HCT116 (cell line): ENCODE results near the gene BHLHE41. TPM values are rescaled to one million over a fixed set of nuclear protein-coding genes. Genes with fewer than 3 reads are reported as not detected.

Experiments
- ATAC-seq: fragments of 200-7000 bp; cut with Tn5 transposase; 2 replicates; pipeline ENCODE4 v1.9.1; 2020; ENCODE audit warnings: mild to moderate bottlenecking, moderate library complexity
- BruUV-seq: library from RNA; stranded (reverse); fragments of 400-500 nt; replicated peaks from 2 replicates; lab custom pipeline; 2021; lab: Mats Ljungman, UMichigan
- CTCF ChIA-PET: fragments of 300-600 bp; sonication (Branson Sonifier 250); formaldehyde crosslinking; loops from one replicate; lab custom pipeline; 2021; ENCODE audit warnings: antibody characterized with exemption; lab: Charles Lee
- POLR2A ChIA-PET: fragments of 300-600, 350-600 bp; sonication (Branson Sonifier 250); formaldehyde crosslinking; loops from one replicate; lab custom pipeline; 2021; ENCODE audit warnings: antibody characterized with exemption; lab: Charles Lee
- RAD21 ChIA-PET, 2 experiments: fragments of 300-600 bp; sonication (Branson Sonifier 250); formaldehyde crosslinking; loops; one replicate each; lab custom pipeline; 2023; ENCODE audit warnings: low total read pairs in 2 of 2; ENCODE audit not compliant: uncharacterized antibody in 2 of 2, unreplicated experiment in 2 of 2, low non-redundant PET in 1 of 2; lab: Charles Lee
- DNase-seq: peaks from one replicate; pipeline ENCODE4 v3.0.0-alpha.2; 2010; ENCODE audit warnings: low read depth, low spot score
- H2AFZ ChIP-seq: fragments of 200-600 bp; shearing (Covaris generic), sonication (generic); 2 replicates; pipeline ENCODE4 v1.6.1; 2017; ENCODE audit warnings: low read depth, mixed run types, mixed read lengths, antibody characterized with exemption, low read length; ENCODE audit not compliant: poor library complexity, severe bottlenecking
- H3K27ac ChIP-seq: 2 replicates; pipeline ENCODE4 v1.5.1; 2012; ENCODE audit warnings: low read depth, low read length
- H3K27me3 ChIP-seq: fragments of 200-600 bp; sonication (generic); 2 replicates; pipeline ENCODE4 v1.6.1; 2016; ENCODE audit warnings: mixed run types, low read length, mixed read lengths; ENCODE audit not compliant: insufficient read depth
- H3K36me3 ChIP-seq, 2 experiments: fragments of 200-500 bp in 1 of 2; fragments of 200-600 bp in 1 of 2; sonication (Bioruptor generic) in 1 of 2; sonication (generic) in 1 of 2; 2 replicates each; pipeline versions ENCODE4 v1.5.1 to v1.6.1; 2014 to 2016; ENCODE audit warnings: low read length in 2 of 2, inconsistent platforms in 1 of 2, mixed read lengths in 1 of 2, mixed run types in 1 of 2; ENCODE audit not compliant: insufficient read depth in 2 of 2, control insufficient read depth in 1 of 2
- H3K4me1 ChIP-seq, 2 experiments: fragments of 200-600 bp in 1 of 2; sonication (generic) in 1 of 2; 2 replicates each; pipeline versions ENCODE4 v1.5.1 to v1.6.1; 2012 to 2017; ENCODE audit warnings: low read length in 2 of 2, inconsistent platforms in 1 of 2, mild to moderate bottlenecking in 1 of 2, mixed read lengths in 1 of 2, mixed run types in 1 of 2, moderate library complexity in 1 of 2; ENCODE audit not compliant: insufficient read depth in 2 of 2, control insufficient read depth in 1 of 2
- H3K4me2 ChIP-seq: fragments of 200-600 bp; sonication (generic); 2 replicates; pipeline ENCODE4 v1.6.1; 2017; ENCODE audit warnings: mixed run types, low read length, mixed read lengths
- H3K4me3 ChIP-seq, 2 experiments: fragments of 200-600 bp in 1 of 2; sonication (generic) in 1 of 2; replicated peaks in 1 of 2; 2 replicates each; pipeline ENCODE4 v1.5.1; 2011 to 2016; ENCODE audit warnings: low read length in 2 of 2, control low read depth in 1 of 2, low read depth in 1 of 2, mild to moderate bottlenecking in 1 of 2, mixed read lengths in 1 of 2, mixed run types in 1 of 2
- H3K79me2 ChIP-seq: fragments of 200-600 bp; sonication (generic); 2 replicates; pipeline ENCODE4 v1.6.1; 2017; ENCODE audit warnings: mild to moderate bottlenecking, mixed run types, low read length, moderate library complexity, mixed read lengths; ENCODE audit not compliant: insufficient read depth
- H3K9ac ChIP-seq: fragments of 200-600 bp; sonication (generic); 2 replicates; pipeline ENCODE4 v1.6.1; 2016; ENCODE audit warnings: low read length, mixed read lengths
- H3K9me2 ChIP-seq: fragments of 200-600 bp; sonication (generic), shearing (Covaris generic); 2 replicates; pipeline ENCODE4 v1.6.1; 2017; ENCODE audit warnings: mixed run types, mild to moderate bottlenecking, moderate library complexity; ENCODE audit not compliant: insufficient read depth
- H3K9me3 ChIP-seq, 2 experiments: fragments of 200-500 bp in 1 of 2; fragments of 200-600 bp in 1 of 2; sonication (Bioruptor generic) in 1 of 2; sonication (generic) in 1 of 2; 2 replicates each; pipeline ENCODE4 v1.6.1; 2014 to 2017; ENCODE audit warnings: low read length in 2 of 2, mixed read lengths in 2 of 2, inconsistent platforms in 1 of 2, low read depth in 1 of 2, mild to moderate bottlenecking in 1 of 2, mixed run types in 1 of 2, moderate library complexity in 1 of 2; ENCODE audit not compliant: control insufficient read depth in 1 of 2, insufficient read depth in 1 of 2
- H4K20me1 ChIP-seq: fragments of 200-600 bp; sonication (generic), shearing (Covaris generic); 2 replicates; pipeline ENCODE4 v1.6.1; 2017; ENCODE audit warnings: mixed run types, mild to moderate bottlenecking, moderate library complexity; ENCODE audit not compliant: insufficient read depth
- CBX3 ChIP-seq: IDR thresholded peaks from 2 replicates; pipeline ENCODE4 v1.6.1; 2012; ENCODE audit warnings: low read depth
- CEBPB ChIP-seq: IDR thresholded peaks from 2 replicates; pipeline ENCODE4 v1.6.1; 2012; ENCODE audit warnings: low read depth
- EGR1 ChIP-seq: IDR thresholded peaks from 2 replicates; pipeline ENCODE4 v1.6.1; 2012; ENCODE audit warnings: low read depth
- ELF1 ChIP-seq: IDR thresholded peaks from 2 replicates; pipeline ENCODE4 v1.6.1; 2012; ENCODE audit warnings: low read depth, borderline replicate concordance
- EZH2 ChIP-seq: fragments of 200-600 bp; sonication (generic); IDR thresholded peaks from 2 replicates; pipeline ENCODE4 v1.6.1; 2017; ENCODE audit warnings: antibody characterized with exemption, mixed run types
- EZH2phosphoT487 ChIP-seq: fragments of 200-600 bp; IDR thresholded peaks from 2 replicates; pipeline ENCODE4 v1.6.1; 2018; ENCODE audit warnings: antibody characterized with exemption, borderline replicate concordance
- FOSL1 ChIP-seq: IDR thresholded peaks from 2 replicates; pipeline ENCODE4 v1.6.1; 2012; ENCODE audit warnings: low read depth
- JUND ChIP-seq: IDR thresholded peaks from 2 replicates; pipeline ENCODE4 v1.6.1; 2012
- POLR2A ChIP-seq: IDR thresholded peaks from 2 replicates; pipeline ENCODE4 v1.7.0; 2011; ENCODE audit warnings: borderline replicate concordance; ENCODE audit not compliant: insufficient read depth, insufficient read length; ENCODE audit errors: extremely low read depth
- POLR2AphosphoS5 ChIP-seq: IDR thresholded peaks from 2 replicates; pipeline ENCODE4 v1.6.1; 2011; ENCODE audit warnings: mild to moderate bottlenecking, low read depth, low read length, moderate library complexity
- RAD21 ChIP-seq: IDR thresholded peaks from 2 replicates; pipeline ENCODE4 v1.6.1; 2012; ENCODE audit warnings: low read depth, mild to moderate bottlenecking
- SIN3A ChIP-seq: IDR thresholded peaks from 2 replicates; pipeline ENCODE4 v1.6.1; 2012; ENCODE audit warnings: low read depth
- SP1 ChIP-seq: IDR thresholded peaks from 2 replicates; pipeline ENCODE4 v1.6.1; 2012; ENCODE audit warnings: low read depth
- SRF ChIP-seq: IDR thresholded peaks from 2 replicates; pipeline ENCODE4 v1.6.1; 2012; ENCODE audit warnings: low read depth
- TCF7L2 ChIP-seq: IDR thresholded peaks from 2 replicates; pipeline ENCODE4 v1.7.0; 2011; ENCODE audit warnings: borderline replicate concordance, inconsistent platforms; ENCODE audit not compliant: insufficient read depth, insufficient read length; ENCODE audit errors: extremely low read depth
- YY1 ChIP-seq: IDR thresholded peaks from 2 replicates; pipeline ENCODE4 v1.6.1; 2011; ENCODE audit warnings: low read length, low read depth, moderate library complexity, mild to moderate bottlenecking; ENCODE audit not compliant: insufficient replicate concordance; ENCODE audit errors: extremely low read depth
- ZFX ChIP-seq: fragments of 450-650 bp; IDR thresholded peaks from 2 replicates; pipeline ENCODE4 v1.6.1; 2017
- ZNF274 ChIP-seq: fragments of 200-500 bp; sonication (Bioruptor generic); IDR thresholded peaks from 2 replicates; pipeline ENCODE4 v1.6.1; 2014; ENCODE audit warnings: mild to moderate bottlenecking, low read depth, low read length, inconsistent platforms
- intact Hi-C: fragments of 100-400 bp; cut with micrococcal nuclease; formaldehyde crosslinking; loops from 2 replicates; pipeline ENCODE4 v1.10.0; 2022
- total RNA-seq: library from RNA; stranded (reverse); gene quantifications from one replicate; pipeline ENCODE4 v1.2.1, GENCODE V29; 2021; ENCODE audit not compliant: unreplicated experiment
- TF ChIP-seq, protein P1 (sequence below): IDR thresholded peaks from 2 replicates; pipeline ENCODE4 v1.6.1; 2012
- TF ChIP-seq, protein P2 (sequence below): IDR thresholded peaks from 2 replicates; pipeline ENCODE4 v1.6.1; 2011; ENCODE audit warnings: mild to moderate bottlenecking, low read length, moderate library complexity; ENCODE audit not compliant: insufficient replicate concordance; ENCODE audit errors: extremely low read depth
- TF ChIP-seq, protein P3 (sequence below): IDR thresholded peaks from 2 replicates; pipeline ENCODE4 v1.6.1; 2012; ENCODE audit warnings: low read depth
- TF ChIP-seq, protein P4 (sequence below): IDR thresholded peaks from 2 replicates; pipeline ENCODE4 v1.6.1; 2012

The BHLHE41 gene
- total RNA-seq, 1 experiment from 2014 or later: 4.7 TPM

DNA sequence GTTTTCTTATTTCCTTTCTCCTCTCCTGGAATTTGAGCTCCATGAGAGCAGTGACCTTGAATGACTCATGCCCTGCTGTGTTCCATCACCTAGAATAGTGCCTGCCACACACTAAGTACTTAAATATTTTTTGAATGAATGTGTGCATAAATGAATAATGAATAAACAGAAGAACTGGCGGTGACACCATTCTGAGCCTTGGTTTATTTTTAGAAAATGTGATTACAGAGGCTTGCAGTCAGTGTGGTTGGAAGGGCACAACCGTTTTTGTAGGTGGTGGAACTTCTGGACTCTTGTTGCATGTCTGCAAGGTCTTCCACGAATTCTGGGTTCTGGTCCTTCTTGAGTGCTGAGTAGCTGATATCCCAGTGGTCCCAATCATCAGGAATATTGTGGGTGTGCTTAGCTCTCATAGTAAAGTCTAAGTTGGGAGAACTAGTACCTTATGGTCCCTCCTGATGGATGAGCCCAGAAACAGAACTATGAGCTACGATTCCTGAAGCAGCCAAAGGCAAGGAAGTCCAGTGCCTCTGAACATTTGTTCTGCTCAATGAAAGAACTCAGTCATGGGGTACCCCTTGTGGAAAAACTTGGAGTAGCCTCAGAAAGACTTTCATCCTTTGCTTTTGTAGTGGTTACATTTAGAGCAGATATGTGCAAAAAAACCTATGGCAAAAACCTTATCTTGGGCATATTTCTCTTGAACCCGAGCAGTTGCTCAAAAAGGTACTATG, 28.8 kb upstream of the BHLHE41 start:
- H2AFZ ChIP-seq: peak overlapping the region; percentile 87
- no TSS peak for BruUV-seq
- peaks cover 15 to 31% of the 10 kb centered on the region in 2 experiments for H3K4me1 ChIP-seq
- DNase-seq (peak; percentile 83), ATAC-seq (peak; percentile 89)
- RAD21 ChIA-PET: no interaction called here
- H3K27ac ChIP-seq: peak overlapping the region; percentile 55; the same call in 1 of the 2 replicates
- peak overlapping the region; percentile 76 for H3K4me2 ChIP-seq
- H4K20me1 ChIP-seq: no peaks in the 10 kb centered on the region
- POLR2A ChIA-PET: interaction anchor here (1.0 to 1.7 kb wide), 3 partner anchors 20 to 29 kb away, joined by 3 to 5 read pairs (median 4); partner anchors contain the start of gene BHLHE41
- H3K9me3 ChIP-seq: no peaks in the 10 kb centered on the region
- H3K9ac ChIP-seq: peak overlapping the region; percentile 37
- H3K79me2 ChIP-seq: no peaks in the 10 kb centered on the region
- H3K27me3 ChIP-seq: no peaks in the 10 kb centered on the region
- CTCF ChIA-PET: interaction anchor here (0.7 to 1.0 kb wide), 2 partner anchors 11 to 548 kb away, joined by 3 to 4 read pairs; no protein-coding TSS in a partner anchor
- H3K36me3 ChIP-seq: no peaks in the 10 kb centered on the region
- no peaks in the 10 kb centered on the region for H3K9me2 ChIP-seq
- intact Hi-C loops: no loop called here
- peak overlapping the region in 1 of 2 experiments; percentile 41; a peak in 2 of 4 replicates for H3K4me3 ChIP-seq
- TF ChIP-seq, protein P1, sequence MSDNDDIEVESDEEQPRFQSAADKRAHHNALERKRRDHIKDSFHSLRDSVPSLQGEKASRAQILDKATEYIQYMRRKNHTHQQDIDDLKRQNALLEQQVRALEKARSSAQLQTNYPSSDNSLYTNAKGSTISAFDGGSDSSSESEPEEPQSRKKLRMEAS: peak; percentile 64
- TF ChIP-seq POLR2A (no peak), CEBPB (peak; percentile 85), YY1 (no peak), ZNF274 (no peak), SIN3A (peak; percentile 58), EZH2 (no peak), RAD21 (peak; percentile 12; the same call in 1 of the 2 replicates), SRF (peak; percentile 57), ZFX (no peak), EZH2phosphoT487 (no peak), EGR1 (peak; percentile 28; the same call in 1 of the 2 replicates), TCF7L2 (no peak), JUND (peak; percentile 94), SP1 (peak; percentile 89), FOSL1 (peak; percentile 94), POLR2AphosphoS5 (peak; percentile 47), ELF1 (no peak; the same call in 1 of the 2 replicates), CBX3 (peak; percentile 87; the same call in 1 of the 2 replicates)
- TF ChIP-seq, protein P2, sequence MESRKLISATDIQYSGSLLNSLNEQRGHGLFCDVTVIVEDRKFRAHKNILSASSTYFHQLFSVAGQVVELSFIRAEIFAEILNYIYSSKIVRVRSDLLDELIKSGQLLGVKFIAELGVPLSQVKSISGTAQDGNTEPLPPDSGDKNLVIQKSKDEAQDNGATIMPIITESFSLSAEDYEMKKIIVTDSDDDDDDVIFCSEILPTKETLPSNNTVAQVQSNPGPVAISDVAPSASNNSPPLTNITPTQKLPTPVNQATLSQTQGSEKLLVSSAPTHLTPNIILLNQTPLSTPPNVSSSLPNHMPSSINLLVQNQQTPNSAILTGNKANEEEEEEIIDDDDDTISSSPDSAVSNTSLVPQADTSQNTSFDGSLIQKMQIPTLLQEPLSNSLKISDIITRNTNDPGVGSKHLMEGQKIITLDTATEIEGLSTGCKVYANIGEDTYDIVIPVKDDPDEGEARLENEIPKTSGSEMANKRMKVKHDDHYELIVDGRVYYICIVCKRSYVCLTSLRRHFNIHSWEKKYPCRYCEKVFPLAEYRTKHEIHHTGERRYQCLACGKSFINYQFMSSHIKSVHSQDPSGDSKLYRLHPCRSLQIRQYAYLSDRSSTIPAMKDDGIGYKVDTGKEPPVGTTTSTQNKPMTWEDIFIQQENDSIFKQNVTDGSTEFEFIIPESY: no peak
- TF ChIP-seq, protein P3, sequence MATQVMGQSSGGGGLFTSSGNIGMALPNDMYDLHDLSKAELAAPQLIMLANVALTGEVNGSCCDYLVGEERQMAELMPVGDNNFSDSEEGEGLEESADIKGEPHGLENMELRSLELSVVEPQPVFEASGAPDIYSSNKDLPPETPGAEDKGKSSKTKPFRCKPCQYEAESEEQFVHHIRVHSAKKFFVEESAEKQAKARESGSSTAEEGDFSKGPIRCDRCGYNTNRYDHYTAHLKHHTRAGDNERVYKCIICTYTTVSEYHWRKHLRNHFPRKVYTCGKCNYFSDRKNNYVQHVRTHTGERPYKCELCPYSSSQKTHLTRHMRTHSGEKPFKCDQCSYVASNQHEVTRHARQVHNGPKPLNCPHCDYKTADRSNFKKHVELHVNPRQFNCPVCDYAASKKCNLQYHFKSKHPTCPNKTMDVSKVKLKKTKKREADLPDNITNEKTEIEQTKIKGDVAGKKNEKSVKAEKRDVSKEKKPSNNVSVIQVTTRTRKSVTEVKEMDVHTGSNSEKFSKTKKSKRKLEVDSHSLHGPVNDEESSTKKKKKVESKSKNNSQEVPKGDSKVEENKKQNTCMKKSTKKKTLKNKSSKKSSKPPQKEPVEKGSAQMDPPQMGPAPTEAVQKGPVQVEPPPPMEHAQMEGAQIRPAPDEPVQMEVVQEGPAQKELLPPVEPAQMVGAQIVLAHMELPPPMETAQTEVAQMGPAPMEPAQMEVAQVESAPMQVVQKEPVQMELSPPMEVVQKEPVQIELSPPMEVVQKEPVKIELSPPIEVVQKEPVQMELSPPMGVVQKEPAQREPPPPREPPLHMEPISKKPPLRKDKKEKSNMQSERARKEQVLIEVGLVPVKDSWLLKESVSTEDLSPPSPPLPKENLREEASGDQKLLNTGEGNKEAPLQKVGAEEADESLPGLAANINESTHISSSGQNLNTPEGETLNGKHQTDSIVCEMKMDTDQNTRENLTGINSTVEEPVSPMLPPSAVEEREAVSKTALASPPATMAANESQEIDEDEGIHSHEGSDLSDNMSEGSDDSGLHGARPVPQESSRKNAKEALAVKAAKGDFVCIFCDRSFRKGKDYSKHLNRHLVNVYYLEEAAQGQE: no peak
- TF ChIP-seq, protein P4, sequence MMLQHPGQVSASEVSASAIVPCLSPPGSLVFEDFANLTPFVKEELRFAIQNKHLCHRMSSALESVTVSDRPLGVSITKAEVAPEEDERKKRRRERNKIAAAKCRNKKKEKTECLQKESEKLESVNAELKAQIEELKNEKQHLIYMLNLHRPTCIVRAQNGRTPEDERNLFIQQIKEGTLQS: peak; percentile 60; the same call in 1 of the 2 replicates
